GM18519 (cell line): Measurements from ENCODE around the gene XRN2.

Experiments used
- ATAC-seq: cut with Tn5 transposase; IDR thresholded peaks from one replicate; pipeline ENCODE4 v1.9.1; 2021; ENCODE audit warnings: mild to moderate bottlenecking, moderate library complexity; ENCODE audit not compliant: unreplicated experiment, low FRiP score

The XRN2 gene

GRCh38 chr20:21294755-21295154, 8.4 kb upstream of the XRN2 start:
- ATAC-seq = no peak

GRCh38 chr20:21301940-21302663, 1.0 kb upstream of the XRN2 start:
- no peak for ATAC-seq

GRCh38 chr20:21302664-21303060, 469 bp upstream of the XRN2 start:
- ATAC-seq = no peak

- ATAC-seq = no peak
Measured at GRCh38 chr20:21303872-21304586, 898 bp downstream of the XRN2 start.

GRCh38 chr20:21308340-21308739, 5.2 kb downstream of the XRN2 start:
- ATAC-seq = no peak

GRCh38 chr20:21309678-21310467, 6.7 kb downstream of the XRN2 start:
- no peak for ATAC-seq

GRCh38 chr20:21312813-21313474, 9.8 kb downstream of the XRN2 start:
- no peak for ATAC-seq

- no peak for ATAC-seq
Measured at GRCh38 chr20:21315138-21315537, 12.0 kb downstream of the XRN2 start.

- no peak for ATAC-seq
Measured at GRCh38 chr20:21322083-21322710, 19.1 kb downstream of the XRN2 start.

- no peak for ATAC-seq
Measured at GRCh38 chr20:21322921-21323331, 19.8 kb downstream of the XRN2 start.

GRCh38 chr20:21323640-21324039, 20.5 kb downstream of the XRN2 start:
- ATAC-seq = no peak

- no peak for ATAC-seq
Measured at GRCh38 chr20:21324126-21324525, 21.0 kb downstream of the XRN2 start.

- no peak for ATAC-seq
Measured at GRCh38 chr20:21325296-21325695, 22.2 kb downstream of the XRN2 start.

GRCh38 chr20:21326700-21327099, 23.6 kb downstream of the XRN2 start:
- no peak for ATAC-seq

- no peak for ATAC-seq
Measured at GRCh38 chr20:21336455-21337151, 33.5 kb downstream of the XRN2 start.

- no peak for ATAC-seq
Measured at GRCh38 chr20:21338291-21338690, 35.2 kb downstream of the XRN2 start.

- ATAC-seq = no peak
Measured at GRCh38 chr20:21339499-21339898, 36.4 kb downstream of the XRN2 start.

GRCh38 chr20:21340991-21341697, 38.0 kb downstream of the XRN2 start:
- no peak for ATAC-seq

GRCh38 chr20:21342656-21343345, 39.7 kb downstream of the XRN2 start:
- no peak for ATAC-seq
